ENCODE data around the gene SOCS7.

SOCS7 gene, protein sequence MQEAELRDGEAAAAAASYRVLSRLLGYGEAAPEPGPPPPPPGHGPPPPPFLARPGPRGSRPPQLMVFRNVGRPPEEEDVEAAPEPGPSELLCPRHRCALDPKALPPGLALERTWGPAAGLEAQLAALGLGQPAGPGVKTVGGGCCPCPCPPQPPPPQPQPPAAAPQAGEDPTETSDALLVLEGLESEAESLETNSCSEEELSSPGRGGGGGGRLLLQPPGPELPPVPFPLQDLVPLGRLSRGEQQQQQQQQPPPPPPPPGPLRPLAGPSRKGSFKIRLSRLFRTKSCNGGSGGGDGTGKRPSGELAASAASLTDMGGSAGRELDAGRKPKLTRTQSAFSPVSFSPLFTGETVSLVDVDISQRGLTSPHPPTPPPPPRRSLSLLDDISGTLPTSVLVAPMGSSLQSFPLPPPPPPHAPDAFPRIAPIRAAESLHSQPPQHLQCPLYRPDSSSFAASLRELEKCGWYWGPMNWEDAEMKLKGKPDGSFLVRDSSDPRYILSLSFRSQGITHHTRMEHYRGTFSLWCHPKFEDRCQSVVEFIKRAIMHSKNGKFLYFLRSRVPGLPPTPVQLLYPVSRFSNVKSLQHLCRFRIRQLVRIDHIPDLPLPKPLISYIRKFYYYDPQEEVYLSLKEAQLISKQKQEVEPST

DNA sequence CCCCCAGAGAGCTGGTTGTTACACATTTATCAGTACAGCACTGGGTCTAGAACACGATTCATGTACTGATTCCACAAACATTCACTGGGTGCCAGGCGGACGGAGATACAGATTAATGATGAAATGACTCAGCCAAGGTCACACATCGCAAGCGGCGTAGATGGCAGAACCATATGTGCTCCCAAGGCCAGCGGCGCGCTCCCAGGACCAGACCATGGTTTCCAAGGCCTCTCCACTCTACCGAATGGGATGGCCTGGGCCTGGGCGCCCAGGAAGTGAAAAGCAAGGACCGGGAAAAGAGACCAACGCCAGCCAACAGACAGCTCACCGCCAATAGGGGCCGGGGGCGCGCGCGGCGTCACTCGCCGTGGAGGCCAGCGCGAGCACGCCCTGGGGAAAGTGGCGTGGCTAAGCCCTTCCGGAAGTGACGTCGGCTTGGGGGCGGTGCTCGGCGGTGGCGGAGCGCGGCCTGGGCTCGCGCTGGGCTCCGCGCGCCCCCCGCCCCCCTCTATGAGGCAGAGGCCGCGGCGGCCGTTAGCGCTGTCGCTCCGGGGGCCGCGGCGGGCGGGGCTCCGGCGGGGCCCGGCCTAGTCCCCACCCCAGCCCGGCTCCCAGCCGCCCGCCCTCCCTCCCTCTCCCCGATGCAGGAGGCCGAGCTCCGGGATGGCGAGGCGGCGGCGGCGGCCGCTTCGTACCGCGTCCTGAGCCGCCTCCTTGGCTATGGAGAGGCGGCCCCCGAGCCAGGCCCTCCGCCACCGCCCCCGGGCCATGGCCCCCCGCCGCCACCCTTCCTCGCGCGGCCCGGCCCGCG, at the start of gene SOCS7:
TSS of gene SOCS7 (plus strand) at position 433 of the 811 bp plus-strand sequence. CDS start at position 642, 209 bp downstream.
- in situ Hi-C loops (cut with HindIII; ENCODE audit: low sequenced_read_pairs), result no loop called here

DNA sequence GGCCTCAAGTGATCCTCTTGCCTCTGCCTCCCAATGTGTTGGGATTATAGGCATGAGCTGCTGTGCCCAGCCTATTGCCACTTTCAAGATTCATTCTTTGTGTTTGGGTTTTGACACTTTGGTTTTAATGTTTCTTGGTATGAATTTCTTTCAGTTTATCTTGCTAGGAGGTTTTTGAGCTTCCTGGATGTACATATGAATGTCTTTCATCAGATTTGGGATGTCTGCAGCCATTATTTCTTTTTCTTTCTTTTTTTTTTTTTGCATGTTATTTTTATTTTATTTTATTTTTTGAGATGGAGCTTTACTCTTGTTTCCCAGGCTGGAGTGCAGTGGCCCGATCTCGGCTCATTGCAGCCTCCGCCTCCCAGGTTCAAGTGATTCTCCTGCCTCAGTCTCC, 36.1 kb upstream of the SOCS7 start:
- in situ Hi-C loops (cut with HindIII; ENCODE audit: low sequenced_read_pairs), result no loop called here

DNA sequence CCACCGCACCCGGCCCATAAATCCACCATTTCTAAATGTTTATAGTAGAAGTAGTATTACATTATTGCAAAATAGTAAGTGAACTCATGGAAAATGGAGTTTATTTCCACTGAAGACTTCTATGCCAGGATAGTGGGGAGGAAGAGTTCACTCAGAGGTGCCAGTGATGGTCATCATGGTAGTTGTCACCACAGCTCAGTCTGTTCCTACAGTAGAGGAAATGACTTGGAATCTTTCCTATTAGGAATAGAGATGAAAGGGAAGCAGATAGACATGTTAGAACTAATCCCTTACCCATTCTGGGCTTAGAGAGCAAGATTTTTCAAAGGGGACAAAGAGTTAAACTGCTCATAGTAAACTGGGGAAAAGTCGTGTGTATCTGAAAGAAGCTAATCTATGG, 34.6 kb upstream of the SOCS7 start:
- in situ Hi-C loops (cut with HindIII; ENCODE audit: low sequenced_read_pairs), result no loop called here

DNA sequence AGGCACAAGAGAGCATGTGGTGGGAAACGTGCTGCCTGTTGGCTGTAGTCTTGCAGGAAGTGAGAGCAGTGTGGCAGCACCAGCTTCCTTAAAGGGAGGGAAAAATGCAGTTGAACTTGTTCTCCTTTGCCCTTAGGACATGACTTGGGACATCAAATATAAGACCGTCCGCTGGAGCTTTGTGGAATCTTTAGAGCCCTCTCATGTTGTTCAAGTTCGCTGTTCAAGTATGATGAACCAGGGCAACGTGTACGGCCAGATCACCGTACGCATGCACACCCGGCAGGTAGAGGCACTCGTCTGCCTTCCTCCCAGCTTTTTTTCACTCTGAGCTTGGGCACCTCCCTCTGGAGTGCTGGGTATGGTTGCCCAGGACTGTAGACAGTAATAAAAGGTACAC, 31.2 kb upstream of the SOCS7 start:
- in situ Hi-C loops (cut with HindIII; ENCODE audit: low sequenced_read_pairs), result no loop called here

DNA sequence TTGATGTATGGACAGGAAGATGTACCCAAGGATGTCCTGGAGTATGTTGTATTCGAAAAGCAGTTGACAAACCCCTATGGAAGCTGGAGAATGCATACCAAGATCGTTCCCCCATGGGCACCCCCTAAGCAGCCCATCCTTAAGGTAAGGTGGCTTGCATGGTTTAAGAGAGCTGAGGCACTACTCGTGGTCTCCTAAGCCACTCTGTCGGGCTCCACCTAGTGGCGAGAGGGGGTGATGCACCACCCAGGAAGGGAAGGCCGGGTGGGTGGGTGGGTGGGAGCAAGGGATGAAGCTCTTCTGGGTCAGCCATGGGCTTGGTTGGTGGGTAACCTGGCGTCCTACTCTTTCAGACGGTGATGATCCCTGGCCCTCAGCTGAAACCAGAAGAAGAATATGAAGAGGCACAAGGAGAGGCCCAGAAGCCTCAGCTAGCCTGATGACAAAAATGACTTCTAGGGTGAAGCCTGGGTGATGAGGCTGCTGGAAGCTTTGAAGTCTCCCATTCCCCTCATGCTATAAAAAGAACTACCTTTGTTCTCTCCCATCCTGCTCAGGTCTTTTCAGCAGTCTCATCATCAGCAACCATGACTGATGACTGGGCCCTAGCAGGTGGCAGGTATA, 29.4 kb upstream of the SOCS7 start:
- in situ Hi-C loops (cut with HindIII; ENCODE audit: low sequenced_read_pairs), result no loop called here

DNA sequence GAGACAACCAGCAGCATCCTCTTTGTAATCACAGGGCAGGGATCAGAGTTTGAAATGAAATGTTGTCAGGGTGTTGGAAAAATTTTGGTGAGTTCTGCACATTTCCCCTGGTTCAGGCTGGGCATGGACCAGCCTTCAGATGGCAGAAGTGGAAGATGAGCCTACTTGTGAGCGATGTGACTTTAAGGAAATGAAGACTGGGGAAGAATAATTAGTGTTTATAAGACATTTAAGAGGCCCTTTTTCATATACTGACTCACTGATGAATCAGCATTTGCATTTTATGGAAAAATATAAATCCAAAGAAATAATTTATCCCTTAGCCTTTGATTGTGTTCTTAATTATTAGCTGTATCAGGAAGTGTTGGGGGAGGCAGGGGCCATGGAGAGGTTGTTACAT, 28.7 kb upstream of the SOCS7 start:
- in situ Hi-C loops (cut with HindIII; ENCODE audit: low sequenced_read_pairs), result no loop called here

DNA sequence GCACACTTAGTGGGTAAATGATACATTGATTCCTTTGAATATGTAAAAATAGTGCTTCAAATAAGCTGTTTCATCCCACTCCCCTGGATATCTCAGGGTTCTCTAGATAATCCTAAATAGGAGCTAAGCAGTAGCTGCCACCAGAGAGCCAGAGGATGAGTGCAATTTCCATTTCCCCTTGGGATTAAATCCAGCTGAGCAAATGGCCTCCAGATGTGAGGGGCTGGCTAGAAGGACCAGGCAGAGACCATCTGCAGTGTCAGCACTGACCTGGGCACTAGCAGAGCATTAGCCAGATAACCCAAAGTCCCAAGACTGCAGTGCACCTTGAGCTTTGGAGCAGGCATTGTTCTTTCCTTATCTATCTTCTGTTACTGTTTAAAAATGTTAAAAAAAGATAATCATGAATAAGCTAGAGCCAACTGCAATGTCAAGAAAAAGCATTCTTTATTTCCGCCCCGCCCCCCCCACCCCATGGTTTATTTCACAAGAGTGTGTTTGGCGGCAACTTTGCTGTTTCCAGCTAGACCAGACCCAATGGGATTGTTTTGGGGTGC, 27.4 kb upstream of the SOCS7 start:
- in situ Hi-C loops (cut with HindIII; ENCODE audit: low sequenced_read_pairs), result no loop called here

DNA sequence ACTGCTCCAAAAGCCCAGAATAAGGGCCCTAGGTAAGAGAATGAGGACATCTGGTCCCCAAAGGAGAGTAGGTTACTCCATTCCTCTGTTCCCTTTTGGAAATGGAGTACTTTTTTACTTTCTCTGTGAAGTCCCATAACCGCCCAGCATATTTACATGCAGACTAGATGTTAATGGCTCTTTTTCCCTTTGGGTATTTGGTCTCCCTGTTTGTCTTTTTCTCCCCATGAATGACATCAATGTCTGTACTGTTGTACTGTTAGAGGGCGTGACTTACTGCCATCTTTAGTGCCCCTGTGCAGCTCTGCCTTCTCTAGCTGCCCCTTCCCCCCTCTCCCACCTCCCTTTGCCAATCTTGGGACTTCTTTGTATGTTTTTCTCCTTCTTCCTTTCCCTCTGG, 26.9 kb upstream of the SOCS7 start:
- in situ Hi-C loops (cut with HindIII; ENCODE audit: low sequenced_read_pairs), result no loop called here

DNA sequence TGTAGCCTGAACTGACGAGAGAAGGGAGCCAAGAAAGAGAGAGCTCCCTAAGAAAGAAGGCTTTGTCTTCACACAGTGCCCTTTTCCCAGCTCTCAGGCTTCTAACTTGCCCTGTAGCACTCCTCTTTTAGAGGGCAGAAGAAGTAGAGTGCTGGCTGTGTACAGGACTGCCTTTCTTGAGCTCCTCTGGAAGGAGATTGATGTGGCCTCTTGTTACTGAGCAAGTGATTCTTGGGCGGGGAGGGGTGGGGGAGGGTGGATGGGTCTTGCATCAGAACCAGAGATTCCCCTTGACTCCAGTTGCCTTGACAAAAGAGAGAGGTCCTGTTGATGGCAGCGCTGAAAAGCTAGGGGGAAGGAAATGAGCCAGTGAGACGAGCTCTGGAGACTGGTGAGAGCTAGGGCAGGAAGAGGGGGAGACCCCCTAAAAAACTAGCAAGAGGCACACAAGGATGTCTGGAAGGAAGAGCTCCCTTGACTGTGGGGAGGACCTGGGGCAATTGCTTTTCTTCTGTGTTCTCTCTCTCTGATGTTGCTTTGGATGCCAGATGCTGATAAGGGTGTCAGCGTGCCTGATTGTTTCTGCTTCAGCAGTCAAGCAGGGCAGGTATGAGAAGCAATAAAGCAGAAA, 26.3 kb upstream of the SOCS7 start:
- in situ Hi-C loops (cut with HindIII; ENCODE audit: low sequenced_read_pairs), result no loop called here

DNA sequence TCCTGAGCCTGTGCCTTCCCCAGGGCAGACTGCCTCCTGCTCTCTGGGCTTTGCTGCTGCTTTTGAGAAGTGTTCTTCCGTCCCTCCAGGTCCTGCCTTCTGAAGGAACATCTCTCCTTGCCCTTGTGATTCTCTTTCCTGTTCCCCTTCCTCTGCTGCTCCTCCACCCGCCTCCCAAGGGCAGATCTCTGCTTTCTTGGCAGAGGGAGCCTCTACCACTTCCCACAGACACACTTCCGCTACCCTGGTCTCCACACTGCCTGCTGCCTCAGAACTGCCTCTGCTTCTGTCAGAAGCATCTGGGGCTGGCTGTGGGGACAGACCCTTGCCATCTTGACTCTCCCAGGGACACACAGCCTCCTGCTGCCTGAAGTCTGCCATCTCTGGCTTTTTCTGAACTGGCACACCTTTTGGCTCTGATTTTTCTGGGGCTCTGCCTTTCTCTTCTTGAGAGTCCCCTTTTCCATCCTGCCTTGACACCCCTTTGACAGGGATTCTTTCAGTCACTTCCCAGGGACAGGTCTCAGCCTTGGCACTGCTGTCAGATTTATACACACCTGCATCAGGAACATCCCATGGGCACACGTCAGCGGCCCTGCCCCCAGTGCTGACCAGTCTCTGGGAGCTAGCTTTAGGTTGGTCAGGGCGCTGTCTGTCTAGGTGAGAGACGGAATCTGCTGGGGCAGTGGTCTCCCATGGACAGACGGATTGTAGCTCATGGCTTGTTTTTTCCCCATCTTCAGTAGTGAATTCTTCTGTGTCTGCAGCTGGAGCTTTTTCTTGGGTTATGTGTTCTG, 24.4 kb upstream of the SOCS7 start:
- in situ Hi-C loops (cut with HindIII; ENCODE audit: low sequenced_read_pairs), result no loop called here

DNA sequence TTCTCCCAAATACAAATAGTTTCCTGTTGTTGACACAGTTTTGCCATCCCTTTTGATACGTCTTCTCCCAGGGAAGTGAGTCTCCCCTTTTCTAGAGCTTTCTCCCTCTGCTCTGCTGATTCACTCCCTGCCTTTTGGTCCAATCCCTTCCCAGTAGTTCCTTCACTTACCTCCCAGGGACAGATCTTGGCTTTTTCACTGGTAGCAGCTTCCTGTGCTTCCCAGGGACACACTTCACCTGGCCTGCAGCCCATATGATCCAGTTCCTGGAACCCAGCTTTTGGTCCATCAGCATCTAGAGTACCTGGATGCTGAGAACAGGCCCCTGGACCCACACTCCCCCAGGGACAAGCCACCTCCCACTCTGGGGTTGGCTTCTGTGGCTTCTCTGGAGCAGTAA, 23.7 kb upstream of the SOCS7 start:
- in situ Hi-C loops (cut with HindIII; ENCODE audit: low sequenced_read_pairs), result no loop called here

DNA sequence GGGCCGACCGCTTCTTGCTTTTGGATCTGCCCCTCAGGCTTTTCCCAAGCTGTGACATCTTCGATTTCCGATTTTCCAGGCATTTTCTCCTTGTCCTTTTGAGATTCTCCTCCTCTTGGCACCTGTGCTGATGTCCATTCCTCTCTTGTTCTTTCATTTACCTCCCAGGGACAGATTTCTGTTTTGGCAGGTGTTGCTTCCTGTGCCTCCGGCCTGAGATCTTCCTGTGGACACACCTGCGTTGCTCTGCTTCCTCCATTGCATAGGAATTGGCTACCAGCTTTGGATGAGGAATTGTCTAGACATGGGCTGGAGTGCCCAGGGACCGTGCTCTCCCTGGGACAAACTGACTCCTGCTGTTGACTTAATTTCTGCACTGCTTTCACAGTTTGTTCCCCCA, 23.0 kb upstream of the SOCS7 start:
- in situ Hi-C loops (cut with HindIII; ENCODE audit: low sequenced_read_pairs), result no loop called here

DNA sequence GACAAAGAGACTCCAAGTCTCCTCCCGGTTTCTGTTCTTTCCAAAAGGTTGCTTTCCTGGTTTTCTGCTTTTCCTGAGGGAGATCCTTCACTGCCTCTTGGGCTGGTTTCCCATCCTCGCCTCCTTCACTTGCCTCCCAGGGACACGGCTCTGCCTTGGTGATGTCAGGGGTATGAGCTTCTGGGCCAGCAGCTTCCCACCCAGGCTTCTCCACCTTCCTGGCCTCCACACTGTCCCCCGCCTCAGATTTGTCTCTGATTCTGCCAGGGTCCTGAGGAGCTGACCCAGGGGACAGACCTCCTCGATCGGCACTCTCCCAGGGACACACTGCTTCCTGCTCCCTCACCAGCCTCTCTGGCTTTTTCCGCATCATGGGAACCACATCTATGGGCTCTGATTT, 22.4 kb upstream of the SOCS7 start:
- in situ Hi-C loops (cut with HindIII; ENCODE audit: low sequenced_read_pairs), result no loop called here

DNA sequence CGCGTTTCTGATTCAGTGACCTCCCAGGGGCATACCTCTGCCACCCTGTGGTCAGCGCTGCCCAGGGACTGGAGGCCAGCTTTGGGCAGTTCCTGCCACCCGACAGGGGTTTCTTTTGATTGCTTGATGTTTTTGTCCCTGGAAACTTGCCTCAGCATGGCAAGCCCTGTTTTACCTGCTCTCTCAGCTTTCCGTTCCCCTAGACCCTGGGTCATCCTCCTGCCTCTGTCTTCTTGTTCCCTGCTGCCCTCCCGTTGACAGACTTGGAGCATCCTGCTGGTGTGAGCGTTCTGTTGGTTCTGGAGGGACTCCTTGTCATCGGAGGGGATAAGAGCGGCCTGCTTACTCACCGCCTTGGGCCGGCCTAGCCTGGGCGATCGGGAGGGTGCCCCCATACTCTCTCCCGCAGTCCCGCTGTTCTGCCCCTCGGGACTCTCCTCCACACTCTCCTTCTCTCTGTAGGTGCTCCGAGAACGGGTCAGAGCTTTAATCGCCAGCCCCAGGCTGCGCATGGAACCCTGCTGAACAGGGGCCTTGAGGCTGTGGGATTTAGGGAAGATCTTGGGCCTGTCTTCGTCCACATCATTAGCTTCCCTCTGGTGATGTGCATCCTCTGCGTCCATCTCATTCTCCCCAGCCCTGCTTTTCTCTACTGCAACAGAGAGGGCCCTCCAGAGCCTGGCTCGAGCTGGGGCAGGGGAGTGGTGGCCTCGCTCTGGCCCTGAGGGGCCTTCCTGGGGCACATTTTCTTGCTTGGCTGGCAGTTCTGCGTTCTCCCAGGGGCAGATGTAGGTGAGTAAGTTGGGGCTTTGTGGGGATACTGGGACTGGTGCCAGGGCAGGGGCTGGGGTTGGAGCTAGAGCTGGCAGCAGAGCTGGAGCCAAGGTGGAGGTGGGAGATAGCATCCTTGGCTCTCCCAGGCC, 21.6 kb upstream of the SOCS7 start:
- in situ Hi-C loops (cut with HindIII; ENCODE audit: low sequenced_read_pairs), result no loop called here

DNA sequence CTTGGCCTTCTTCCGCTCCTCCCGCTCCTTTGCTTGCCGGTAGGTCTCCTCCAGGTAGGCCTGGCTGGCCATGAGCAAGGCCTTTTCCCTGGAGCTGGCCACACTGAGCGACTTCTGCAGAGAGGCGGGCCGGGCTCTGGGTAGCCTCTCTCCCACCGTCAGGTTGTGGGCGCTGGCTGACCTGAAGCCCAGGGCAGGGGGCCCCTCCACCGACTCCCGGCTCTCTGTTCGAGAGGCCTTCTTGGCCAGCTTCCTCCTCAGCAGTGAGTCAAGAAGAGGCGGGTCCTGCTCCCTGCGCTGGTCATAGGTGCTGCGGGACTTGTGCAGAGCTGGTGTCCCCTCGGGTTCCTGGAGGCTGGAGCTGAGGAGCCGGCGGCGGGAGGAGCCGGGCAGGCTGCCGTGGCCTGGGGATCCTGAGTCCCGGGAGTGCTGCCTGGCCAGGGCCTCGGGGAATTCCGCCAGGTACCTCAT, 20.7 kb upstream of the SOCS7 start:
- in situ Hi-C loops (cut with HindIII; ENCODE audit: low sequenced_read_pairs), result no loop called here

DNA sequence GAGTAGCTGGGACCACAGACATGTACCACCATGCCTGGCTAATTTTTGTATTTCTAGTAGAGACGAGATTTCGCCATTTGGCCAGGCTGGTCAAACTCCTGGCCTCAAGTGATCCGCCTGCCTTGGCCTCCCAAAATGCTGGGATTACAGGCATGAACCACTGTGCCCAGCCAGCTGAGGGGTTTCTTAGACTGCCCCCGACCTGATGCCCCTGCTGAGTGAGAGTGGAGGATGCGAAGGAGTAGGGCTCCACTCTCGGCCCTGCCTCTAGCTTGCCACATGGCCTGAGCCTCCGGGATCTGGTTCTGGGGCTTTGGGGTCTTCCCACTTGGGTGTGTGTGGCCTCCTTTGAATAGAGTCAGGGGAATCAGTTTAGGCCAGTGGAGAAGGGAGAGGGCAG, 18.9 kb upstream of the SOCS7 start:
- in situ Hi-C loops (cut with HindIII; ENCODE audit: low sequenced_read_pairs), result no loop called here

DNA sequence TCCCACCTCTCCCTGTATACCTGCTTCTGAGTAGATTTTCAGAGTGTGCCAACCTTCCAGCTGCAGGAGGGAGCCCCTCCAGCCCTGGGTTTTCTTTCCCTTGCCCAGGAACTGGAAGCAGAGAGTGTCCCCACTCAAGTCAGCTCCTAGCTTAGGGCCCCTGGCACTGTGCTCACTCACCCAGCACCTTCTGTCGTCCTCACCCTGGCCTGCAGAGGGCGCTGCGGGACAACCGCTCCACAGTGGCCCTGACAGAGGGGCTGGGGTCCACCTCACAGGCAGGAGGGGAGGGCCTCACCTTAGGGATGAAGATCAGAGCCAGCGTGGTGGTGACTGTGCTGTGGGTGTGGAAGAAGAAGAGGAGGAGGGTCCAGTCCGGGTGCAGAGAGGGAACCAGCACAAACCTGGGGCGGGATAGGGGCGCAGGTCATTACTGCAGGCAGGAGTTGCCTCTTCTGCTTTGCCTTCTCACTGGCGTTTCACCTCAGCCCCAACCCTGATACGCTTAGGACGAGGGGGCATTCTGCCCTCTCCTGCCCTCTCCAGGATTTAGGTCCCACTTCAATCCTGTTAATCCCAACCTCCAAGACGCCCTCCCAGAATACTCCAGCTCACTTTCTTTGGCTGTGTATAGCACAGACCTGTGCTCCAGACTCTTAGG, 17.9 kb upstream of the SOCS7 start:
- in situ Hi-C loops (cut with HindIII; ENCODE audit: low sequenced_read_pairs), result no loop called here

Measured in DLD1 (cell line).